GM12878 (cell line): ENCODE results near the gene ZDHHC17. TPM values are rescaled to one million over a fixed set of nuclear protein-coding genes. Genes with fewer than 3 reads are reported as not detected.

ENCODE experiments used
- ATAC-seq: fragments of 200-7000 bp; cut with Tn5 transposase; 3 replicates; pipeline ENCODE4 v1.9.1; 2020; ENCODE audit warnings: mild to moderate bottlenecking, moderate library complexity
- Bru-seq: library from RNA; stranded (reverse); fragments of 400-500 nt; gene quantifications from one replicate; lab custom pipeline; 2021; lab: Mats Ljungman, UMichigan
- BruChase-seq, 2 experiments: library from RNA; stranded (reverse); fragments of 400-500 nt; gene quantifications; one replicate each; lab custom pipeline; 2021; lab: Mats Ljungman, UMichigan
- BruUV-seq: library from RNA; stranded (reverse); fragments of 400-500 nt; replicated peaks from 2 replicates; lab custom pipeline; 2021; lab: Mats Ljungman, UMichigan
- CTCF ChIA-PET: fragments of 300-600 bp; sonication (Branson Sonifier 250); formaldehyde crosslinking; extraction: SDS; loops from one replicate; lab custom pipeline; 2021; ENCODE audit warnings: inconsistent platforms; lab: Yijun Ruan, JAX
- POLR2A ChIA-PET: fragments of 350-600 bp; formaldehyde crosslinking; extraction: SDS; loops from one replicate; lab custom pipeline; 2021; ENCODE audit warnings: inconsistent platforms; lab: Charles Lee
- RAD21 ChIA-PET: fragments of 300-600 bp; sonication (Branson Sonifier 250); formaldehyde crosslinking; loops from one replicate; lab custom pipeline; 2023; ENCODE audit warnings: antibody characterized with exemption; ENCODE audit not compliant: unreplicated experiment; lab: Charles Lee
- SMC1A ChIA-PET: fragments of 300-600 bp; sonication (Branson Sonifier 250); formaldehyde crosslinking; loops from one replicate; lab custom pipeline; 2023; ENCODE audit not compliant: unreplicated experiment, uncharacterized antibody; lab: Charles Lee
- DNase-seq: peaks from one replicate; pipeline ENCODE4 v3.0.0-alpha.2; 2011; ENCODE audit warnings: low read depth, low spot score
- FAIRE-seq: peaks from 3 replicates; lab custom pipeline; 2011; peaks lifted over from hg19 to GRCh38; lab: Jason Lieb, UNC
- H2AFZ ChIP-seq: 2 replicates; pipeline ENCODE4 v1.6.0; 2011; ENCODE audit warnings: low read depth, low read length, control low read depth; ENCODE audit not compliant: control insufficient read depth
- H3K27ac ChIP-seq: 2 replicates; pipeline ENCODE4 v1.5.1; 2011; ENCODE audit warnings: control low read depth; ENCODE audit not compliant: control insufficient read depth, insufficient read depth
- H3K27me3 ChIP-seq, 2 experiments: replicated peaks in 1 of 2; 2 replicates each; pipeline versions ENCODE4 v1.6.0 to v1.6.1; 2011; ENCODE audit warnings: low read length in 1 of 2; ENCODE audit not compliant: control insufficient read depth in 2 of 2, insufficient read depth in 2 of 2
- H3K36me3 ChIP-seq, 2 experiments: 2 replicates each; pipeline ENCODE4 v1.5.1; 2011; ENCODE audit warnings: low read length in 1 of 2; ENCODE audit not compliant: control insufficient read depth in 2 of 2, insufficient read depth in 2 of 2
- H3K4me1 ChIP-seq: 2 replicates; pipeline ENCODE4 v1.6.1; 2011; ENCODE audit warnings: mild to moderate bottlenecking, low read length, moderate library complexity, mixed read lengths; ENCODE audit not compliant: control insufficient read depth, insufficient read depth
- H3K4me2 ChIP-seq: 2 replicates; pipeline ENCODE4 v1.6.0; 2011; ENCODE audit warnings: control low read depth; ENCODE audit not compliant: control insufficient read depth, insufficient read depth
- H3K4me3 ChIP-seq: fragments of 200-600 bp; sonication (generic); 2 replicates; pipeline ENCODE4 v1.5.1; 2016
- H3K79me2 ChIP-seq: 2 replicates; pipeline ENCODE4 v1.6.0; 2011; ENCODE audit warnings: low read length; ENCODE audit not compliant: control insufficient read depth, insufficient read depth
- H3K9ac ChIP-seq: 2 replicates; pipeline ENCODE4 v1.8.0; 2011; ENCODE audit warnings: low read length, control low read depth, mixed read lengths; ENCODE audit not compliant: control insufficient read depth, insufficient read depth
- H3K9me3 ChIP-seq: replicated peaks from 3 replicates; pipeline ENCODE4 v1.5.1; 2011; ENCODE audit warnings: mild to moderate bottlenecking, low read length; ENCODE audit not compliant: control insufficient read depth, insufficient read depth
- H4K20me1 ChIP-seq: 2 replicates; pipeline ENCODE4 v1.6.0; 2011; ENCODE audit not compliant: control insufficient read depth, insufficient read depth
- ASH2L ChIP-seq: fragments of 300-600, 200-600 bp; sonication (generic); IDR thresholded peaks from 2 replicates; pipeline ENCODE4 v1.6.1; 2017; ENCODE audit warnings: low read depth, mild to moderate bottlenecking, borderline replicate concordance
- NBN ChIP-seq: fragments of 450-650 bp; IDR thresholded peaks from 2 replicates; pipeline ENCODE4 v1.6.1; 2016
- PAX8 ChIP-seq: fragments of 450-650 bp; IDR thresholded peaks from 2 replicates; pipeline ENCODE4 v1.6.1; 2017; ENCODE audit warnings: mild to moderate bottlenecking, moderate library complexity
- REST ChIP-seq: IDR thresholded peaks from 2 replicates; pipeline ENCODE4 v1.6.1; 2012; ENCODE audit warnings: mild to moderate bottlenecking, low read depth, low read length
- RUNX3 ChIP-seq: IDR thresholded peaks from 2 replicates; pipeline ENCODE4 v1.6.1; 2012; ENCODE audit warnings: low read length, inconsistent platforms
- SIX5 ChIP-seq: IDR thresholded peaks from 2 replicates; pipeline ENCODE4 v1.6.1; 2011; ENCODE audit warnings: mild to moderate bottlenecking, low read depth, low read length, moderate library complexity; ENCODE audit not compliant: severe bottlenecking
- WGBS: methylation state at CpG from one replicate; pipeline ENCODE4 v1.1.6; 2016; ENCODE audit warnings: low lambda C conversion rate; ENCODE audit not compliant: insufficient replicate concordance, insufficient coverage; ENCODE audit errors: missing lambda C conversion rate; 5-methylcytosine and 5-hydroxymethylcytosine counted together
- in situ Hi-C: fragments of 300-500 bp; cut with MboI; formaldehyde crosslinking; loops from 9 replicates; pipeline ENCODE4 v1.14.3; 2018; ENCODE audit warnings: mixed read lengths
- intact Hi-C: fragments of 100-400 bp; cut with micrococcal nuclease; formaldehyde crosslinking; loops from one replicate; pipeline ENCODE4 v1.14.2; 2022; ENCODE audit not compliant: unreplicated experiment
- long read RNA-seq, 2 experiments: library from polyadenylated mRNA; unstranded; transcript quantifications; one replicate each; pipeline ENCODE4 v2.0.0, GENCODE V29; 2019 to 2020
- polyA minus RNA-seq, 3 experiments: library from RNA; depleted of rRNA, polyadenylated mRNA; stranded (reverse); fragments of >200 nt; gene quantifications; 2 replicates each; pipeline ENCODE4 v1.2.3, GENCODE V29; 2011
- polyA plus RNA-seq, 11 experiments: library from polyadenylated mRNA; depleted of rRNA in 4 of 11; unstranded in 6 of 11; stranded (reverse) in 5 of 11; fragments of >200 nt; fragmentation: Nextera tagmentation in 4 of 11; fragmentation: Illumina TruSeq in 1 of 11; extraction: Ambion mirVana in 4 of 11; extraction: Trizol in 1 of 11; gene quantifications; 1 replicate in 1 of 11; 2 replicates in 10 of 11; pipeline versions ENCODE4 v1.2.1 to v1.2.3, GENCODE V29; 2011 to 2016; ENCODE audit warnings: inconsistent platforms in 2 of 11, missing spikeins in 2 of 11, low read depth in 1 of 11
- total RNA-seq, 4 experiments: library from RNA; depleted of rRNA in 3 of 4; stranded (reverse); fragments of >200 nt in 3 of 4; fragmentation: Illumina TruSeq in 1 of 4; extraction: Trizol in 1 of 4; gene quantifications; 2 replicates each; pipeline versions ENCODE4 v1.2.1 to v1.2.3, GENCODE V29; 2013 to 2021
- TF ChIP-seq, protein P1 (sequence below): fragments of 450-650 bp; IDR thresholded peaks from 2 replicates; pipeline ENCODE4 v1.6.1; 2016; ENCODE audit warnings: mild to moderate bottlenecking

The ZDHHC17 gene
- total RNA-seq (2013; cell fraction: nucleolus; rRNA removed), result 142 and 151 TPM in 2 replicates
- 27.7 and 29.7 TPM in 2 replicates for total RNA-seq (2014; rRNA removed)
- 26.7 and 30.7 TPM in 2 replicates for total RNA-seq (2014; rRNA removed; fragmentation: Illumina TruSeq; extraction: Trizol)
- 19.0 and 19.2 TPM in 2 replicates for total RNA-seq (2021)
- 9.1 TPM for polyA plus RNA-seq (2011; ENCODE audit: low read depth)
- 50.0 and 67.2 TPM in 2 replicates for polyA plus RNA-seq (2011; rRNA removed)
- polyA plus RNA-seq (2011; cell fraction: cytosol; rRNA removed), result 17.4 and 21.8 TPM in 2 replicates
- 93.8 and 118 TPM in 2 replicates for polyA plus RNA-seq (2011; cell fraction: nucleus; rRNA removed)
- 13.8 TPM in 2 replicates for polyA plus RNA-seq (2012)
- polyA plus RNA-seq (2014; fragmentation: Illumina TruSeq; extraction: Trizol), result 19.4 and 26.8 TPM in 2 replicates
- 1 to 10 TPM; 4.3 to 4.9 TPM for polyA plus RNA-seq (2014; fragmentation: Nextera tagmentation; extraction: Ambion mirVana)
- polyA plus RNA-seq (2014; rRNA removed), result 18.7 and 21.8 TPM in 2 replicates
- 10 to 100 TPM; 12.0 to 13.1 TPM for polyA plus RNA-seq (2016; fragmentation: Nextera tagmentation; extraction: Ambion mirVana)
- 107 and 169 TPM in 2 replicates for polyA minus RNA-seq (2011; rRNA and poly(A)+ RNA removed)
- polyA minus RNA-seq (2011; cell fraction: cytosol; rRNA and poly(A)+ RNA removed), result 20.6 and 22.5 TPM in 2 replicates
- 86.8 and 118 TPM in 2 replicates for polyA minus RNA-seq (2011; cell fraction: nucleus; rRNA and poly(A)+ RNA removed)
- Bru-seq, nascent RNA, result percentile 86 among the genes with signal in this experiment
- percentile 75 among the genes with signal in this experiment for BruChase-seq, experiment 1, labeled RNA remaining after a 6-hour chase
- percentile 81 among the genes with signal in this experiment for BruChase-seq, experiment 2, labeled RNA remaining after a 2-hour chase
- long read RNA-seq, experiment 1, partial matches to known transcripts, result 1 of 2 reads
- long read RNA-seq, experiment 1, other reads (novel, unspliced or antisense), result 1 of 2 reads
- long read RNA-seq, experiment 2, full-length matches to known transcripts, result 4 of 35 reads
- long read RNA-seq, experiment 2, partial matches to known transcripts, result 15 of 35 reads
- long read RNA-seq, experiment 2, other reads (novel, unspliced or antisense), result 16 of 35 reads

GRCh38 chr12:76763746-76764675 lies at the start of gene ZDHHC17:
ZDHHC17 (plus strand) TSS chr12:76764115; CDS start chr12:76764237, 122 bp downstream.
- Histone ChIP-seq H3K36me3 (no peaks in the 10 kb centered on the region; a peak in 1 of 4 replicates), H3K27ac (peak within 1 kb of the TSS; percentile 89), H3K9ac (peak within 1 kb of the TSS; percentile 92), H2AFZ (peak within 1 kb of the TSS; percentile 98), H3K79me2 (peaks cover 46% of the 10 kb centered on the region), H3K27me3 (no peaks in the 10 kb centered on the region), H3K4me3 (peak within 1 kb of the TSS; percentile 85), H3K9me3 (no peaks in the 10 kb centered on the region), H4K20me1 (no peaks in the 10 kb centered on the region; the same call in 1 of the 2 replicates), H3K4me1 (peaks cover 8% of the 10 kb centered on the region), H3K4me2 (peak within 1 kb of the TSS; percentile 91)
- ChIA-PET RAD21 (interaction anchor here (1.0 to 2.3 kb wide), 5 partner anchors 8 to 133 kb away, joined by 3 to 15 read pairs (median 3); no protein-coding TSS in a partner anchor), CTCF (interaction anchor here (0.6 to 2.6 kb wide), 7 partner anchors 10 to 142 kb away, joined by 3 to 15 read pairs (median 4); no protein-coding TSS in a partner anchor), SMC1A (interaction anchor here (1.1 to 7.0 kb wide), 5 partner anchors 8 to 27 kb away, joined by 4 to 63 read pairs (median 6); no protein-coding TSS in a partner anchor), POLR2A (no interaction called here)
- intact Hi-C loops, result loop anchor here (2.0 to 10.0 kb wide), 3 partner anchors 15 to 679 kb away; partner anchors contain the start of genes NAP1L1 and OSBPL8
- DNase-seq (peak; percentile 66), ATAC-seq (peak; percentile 93), FAIRE-seq (no peak)
- in situ Hi-C loops, result no loop called here
- WGBS, result 0% methylated on average over 59 of the region's 93 CpGs
- no TSS peak for BruUV-seq
- TF ChIP-seq ASH2L (no peak), NBN (peak; percentile 73), REST (0 out of 2 replicates have a peak, but pooled peaks have one; percentile 16), RUNX3 (peak; percentile 47; the same call in 1 of the 2 replicates), SIX5 (no peak), PAX8 (no peak)
- TF ChIP-seq, protein P1, sequence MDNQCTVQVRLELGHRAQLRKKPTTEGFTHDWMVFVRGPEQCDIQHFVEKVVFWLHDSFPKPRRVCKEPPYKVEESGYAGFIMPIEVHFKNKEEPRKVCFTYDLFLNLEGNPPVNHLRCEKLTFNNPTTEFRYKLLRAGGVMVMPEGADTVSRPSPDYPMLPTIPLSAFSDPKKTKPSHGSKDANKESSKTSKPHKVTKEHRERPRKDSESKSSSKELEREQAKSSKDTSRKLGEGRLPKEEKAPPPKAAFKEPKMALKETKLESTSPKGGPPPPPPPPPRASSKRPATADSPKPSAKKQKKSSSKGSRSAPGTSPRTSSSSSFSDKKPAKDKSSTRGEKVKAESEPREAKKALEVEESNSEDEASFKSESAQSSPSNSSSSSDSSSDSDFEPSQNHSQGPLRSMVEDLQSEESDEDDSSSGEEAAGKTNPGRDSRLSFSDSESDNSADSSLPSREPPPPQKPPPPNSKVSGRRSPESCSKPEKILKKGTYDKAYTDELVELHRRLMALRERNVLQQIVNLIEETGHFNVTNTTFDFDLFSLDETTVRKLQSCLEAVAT, result peak; percentile 59
